Renal pelvis (tissue), 4 donors: ENCODE data around the gene TECPR1. TPM values are rescaled to one million over a fixed set of nuclear protein-coding genes. Genes with fewer than 3 reads are reported as not detected.
A peak's percentile ranks its signal among the peaks of the same experiment; 100 is the strongest.

Experiments used
- DNase-seq: peaks from one replicate; pipeline ENCODE4 v3.0.0-alpha.2; 2013
- polyA plus RNA-seq, 3 donors: library from polyadenylated mRNA; unstranded; fragments of 120-200 nt; gene quantifications; one replicate each; pipeline ENCODE4 v1.2.1, GENCODE V29; 2013; ENCODE audit not compliant: insufficient read length in 3 of 3

Gene TECPR1
- polyA plus RNA-seq, 3 donors, result 15.9 to 28.5 (median 23.1) TPM

GRCh38 chr7:98194186-98194585 is 57.8 kb downstream of the TECPR1 start:
- DNase-seq, result no peak

- DNase-seq, result no peak
Measured at GRCh38 chr7:98193474-98194180, 58.4 kb downstream of the TECPR1 start.

- DNase-seq, result no peak
Measured at GRCh38 chr7:98192781-98193457, 59.1 kb downstream of the TECPR1 start.

- no peak for DNase-seq
Measured at GRCh38 chr7:98191668-98192431, 60.2 kb downstream of the TECPR1 start.

- no peak for DNase-seq
Measured at GRCh38 chr7:98189559-98189958, 62.5 kb downstream of the TECPR1 start.

- DNase-seq, result no peak
Measured at GRCh38 chr7:98187138-98187502, 64.9 kb downstream of the TECPR1 start.

- no peak for DNase-seq
Measured at GRCh38 chr7:98186452-98187137, 65.4 kb downstream of the TECPR1 start.

- no peak for DNase-seq
Measured at GRCh38 chr7:98185101-98185500, 66.9 kb downstream of the TECPR1 start.

GRCh38 chr7:98180751-98181150 is 71.3 kb downstream of the TECPR1 start:
- no peak for DNase-seq

GRCh38 chr7:98178762-98179490 is 73.1 kb downstream of the TECPR1 start:
- DNase-seq, result no peak

GRCh38 chr7:98178321-98178720 is 73.7 kb downstream of the TECPR1 start:
- no peak for DNase-seq

- no peak for DNase-seq
Measured at GRCh38 chr7:98177553-98177952, 74.5 kb downstream of the TECPR1 start.

- no peak for DNase-seq
Measured at GRCh38 chr7:98175260-98175940, 76.6 kb downstream of the TECPR1 start.

- DNase-seq, result no peak
Measured at GRCh38 chr7:98174334-98175259, 77.4 kb downstream of the TECPR1 start.

- DNase-seq, result no peak
Measured at GRCh38 chr7:98171449-98171848, 80.6 kb downstream of the TECPR1 start.

GRCh38 chr7:98170966-98171365 is 81.1 kb downstream of the TECPR1 start:
- DNase-seq, result no peak

GRCh38 chr7:98168904-98169621 is 83.0 kb downstream of the TECPR1 start:
- DNase-seq, result no peak

- peak; percentile 68 for DNase-seq
Measured at GRCh38 chr7:98168181-98168903, 83.7 kb downstream of the TECPR1 start.
